ENCODE data around the gene PARL. TPM values are rescaled to one million over a fixed set of nuclear protein-coding genes. Genes with fewer than 3 reads are reported as not detected.

PARL gene
- total and polyA plus RNA-seq, 11 donors = 37.9 to 86.9 (median 53.8) TPM

DNA sequence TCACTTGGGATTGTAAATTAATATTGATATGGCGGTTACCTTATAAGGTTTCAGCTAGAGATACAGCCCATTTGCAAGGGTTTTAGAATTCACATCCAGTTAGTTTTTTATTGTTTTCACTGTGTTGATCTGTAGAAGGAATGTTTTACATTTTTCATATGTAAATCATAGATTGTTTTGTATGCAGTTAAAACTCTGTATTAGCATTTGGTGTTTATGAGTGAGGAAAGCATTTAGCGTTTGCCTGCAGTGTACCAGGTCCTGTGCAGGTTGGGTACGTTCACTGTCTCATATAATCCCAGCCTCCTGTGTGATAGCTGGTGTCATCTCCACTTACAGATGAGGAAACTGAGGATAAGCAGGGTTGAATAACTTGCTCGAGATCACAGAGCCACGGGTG is 83.1 kb downstream of the PARL start:
- Histone ChIP-seq H3K4me1 (peaks cover 0 to 12% (median 0%) of the 10 kb centered on the region in 12 donors), H3K27ac (no peak overlapping the region), H3K36me3 (peaks cover 0 to 98% (median 90%) of the 10 kb centered on the region in 9 donors), H3K9me3 (no peaks in the 10 kb centered on the region), H3K4me3 (no peak overlapping the region), H3K27me3 (no peaks in the 10 kb centered on the region)
- no peak for ATAC-seq
- WGBS, 4 donors = 86 to 96% (median 93%) methylated on average over 5 of the region's 5 CpGs
- no peak for DNase-seq
- intact Hi-C loops (cut with DNase I) = no loop called here
- TF ChIP-seq, protein P1, sequence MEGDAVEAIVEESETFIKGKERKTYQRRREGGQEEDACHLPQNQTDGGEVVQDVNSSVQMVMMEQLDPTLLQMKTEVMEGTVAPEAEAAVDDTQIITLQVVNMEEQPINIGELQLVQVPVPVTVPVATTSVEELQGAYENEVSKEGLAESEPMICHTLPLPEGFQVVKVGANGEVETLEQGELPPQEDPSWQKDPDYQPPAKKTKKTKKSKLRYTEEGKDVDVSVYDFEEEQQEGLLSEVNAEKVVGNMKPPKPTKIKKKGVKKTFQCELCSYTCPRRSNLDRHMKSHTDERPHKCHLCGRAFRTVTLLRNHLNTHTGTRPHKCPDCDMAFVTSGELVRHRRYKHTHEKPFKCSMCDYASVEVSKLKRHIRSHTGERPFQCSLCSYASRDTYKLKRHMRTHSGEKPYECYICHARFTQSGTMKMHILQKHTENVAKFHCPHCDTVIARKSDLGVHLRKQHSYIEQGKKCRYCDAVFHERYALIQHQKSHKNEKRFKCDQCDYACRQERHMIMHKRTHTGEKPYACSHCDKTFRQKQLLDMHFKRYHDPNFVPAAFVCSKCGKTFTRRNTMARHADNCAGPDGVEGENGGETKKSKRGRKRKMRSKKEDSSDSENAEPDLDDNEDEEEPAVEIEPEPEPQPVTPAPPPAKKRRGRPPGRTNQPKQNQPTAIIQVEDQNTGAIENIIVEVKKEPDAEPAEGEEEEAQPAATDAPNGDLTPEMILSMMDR (IDR thresholded peaks at IDR 0.05) = no peak
- TF ChIP-seq POLR2A (IDR thresholded peaks at IDR 0.05) = no peak

DNA sequence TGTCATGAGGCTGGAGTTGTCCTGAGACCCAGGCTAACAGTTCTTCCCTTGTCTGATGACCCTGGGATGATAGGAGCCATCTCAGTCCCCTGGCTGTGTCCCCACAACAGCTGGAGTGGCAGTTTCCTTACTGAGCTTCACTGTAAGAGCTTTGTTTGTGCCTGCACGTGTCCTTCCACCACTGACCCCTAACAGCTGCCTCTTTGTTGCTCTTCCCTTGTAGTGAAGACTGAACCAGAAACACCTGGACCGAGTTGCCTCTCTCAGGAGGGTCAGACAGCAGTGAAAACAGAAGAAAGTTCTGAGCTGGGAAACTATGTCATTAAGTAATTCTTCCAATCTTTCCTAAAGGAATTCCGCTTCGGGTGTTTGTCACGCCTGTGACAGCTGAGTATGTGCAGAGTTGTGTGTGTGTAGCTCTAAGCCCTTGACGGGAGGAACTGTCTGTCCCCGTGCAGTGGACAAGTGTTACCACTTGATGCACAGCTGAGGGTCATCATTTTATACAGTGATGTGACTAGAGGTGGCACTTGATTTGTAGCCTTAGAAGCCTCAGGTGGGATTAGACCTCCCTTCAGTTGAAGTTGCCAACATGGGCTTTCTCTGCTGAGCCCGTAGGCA is 84.3 kb downstream of the PARL start:
- TF ChIP-seq, protein P1 (IDR thresholded peaks at IDR 0.05) = no peak
- TF ChIP-seq POLR2A (IDR thresholded peaks at IDR 0.05) = no peak
- intact Hi-C loops (cut with DNase I) = no loop called here
- ATAC-seq (peak in 3 of 4 donors; percentile 68 to 71 (median 70)), DNase-seq (no peak)
- Histone ChIP-seq H3K36me3 (peaks cover 0 to 92% (median 77%) of the 10 kb centered on the region in 9 donors), H3K4me3 (no peak overlapping the region), H3K27me3 (no peaks in the 10 kb centered on the region), H3K4me1 (peaks cover 0 to 12% (median 0%) of the 10 kb centered on the region in 12 donors), H3K9me3 (no peaks in the 10 kb centered on the region), H3K27ac (no peak overlapping the region)
- 44 to 65% (median 58%) methylated on average over 8 of the region's 8 CpGs for WGBS, 4 donors

DNA sequence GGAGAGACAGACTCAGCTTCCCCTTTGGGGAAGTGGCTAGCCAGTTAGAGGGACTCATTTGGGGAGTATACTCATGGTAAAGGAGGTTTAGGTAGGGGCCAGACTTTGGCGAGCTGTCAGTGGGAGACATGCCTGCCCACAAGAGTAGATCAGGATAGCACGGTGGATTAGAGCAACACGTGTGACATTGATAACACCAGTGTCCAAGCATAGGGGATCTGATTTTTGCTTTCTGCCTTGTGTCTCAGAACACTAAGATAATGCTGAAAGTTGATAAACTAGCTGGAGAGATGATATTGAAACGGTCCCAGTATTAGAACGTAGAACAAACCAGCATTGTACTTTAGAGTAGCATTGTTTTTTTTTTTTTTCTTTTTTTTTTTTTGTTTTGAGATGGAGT is 85.2 kb downstream of the PARL start:
- intact Hi-C loops (cut with DNase I) = no loop called here
- peaks cover 0 to 12% (median 0%) of the 10 kb centered on the region in 12 donors for H3K4me1 ChIP-seq
- WGBS, 4 donors = 56 to 66% (median 65%) methylated on average over 5 of the region's 5 CpGs
- ATAC-seq (peak in 1 of 4 donors; percentile 6), DNase-seq (no peak)
- no peak overlapping the region for H3K27ac ChIP-seq
- H3K4me3 ChIP-seq = no peak overlapping the region
- peaks cover 0 to 85% (median 68%) of the 10 kb centered on the region in 9 donors for H3K36me3 ChIP-seq
- no peak for TF ChIP-seq POLR2A (IDR thresholded peaks at IDR 0.05)
- TF ChIP-seq, protein P1 (IDR thresholded peaks at IDR 0.05) = no peak
- H3K27me3 ChIP-seq = no peaks in the 10 kb centered on the region
- H3K9me3 ChIP-seq = no peaks in the 10 kb centered on the region

DNA sequence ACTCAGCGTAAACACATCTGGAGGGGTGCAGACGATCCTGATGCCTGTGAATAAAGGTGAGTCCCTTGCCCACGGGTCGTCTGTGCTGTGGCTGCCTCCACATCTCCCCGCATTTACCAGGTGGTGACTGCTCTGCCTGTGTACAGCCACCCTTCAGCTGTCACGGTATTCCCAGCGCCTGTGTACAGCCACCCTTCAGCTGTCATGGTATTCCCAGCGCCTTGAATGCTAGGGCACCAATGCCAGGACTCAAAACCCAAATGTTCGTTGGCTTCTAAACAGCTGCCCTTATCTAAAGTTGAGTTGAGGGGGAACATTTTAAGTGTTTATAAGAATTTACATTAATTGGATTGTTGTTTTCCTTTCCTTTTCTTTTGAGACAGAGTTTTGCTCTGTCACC is 86.7 kb downstream of the PARL start:
- DNase-seq = no peak
- WGBS, 4 donors = 89 to 94% (median 92%) methylated on average over 8 to 9 of the region's 9 CpGs
- Histone ChIP-seq H3K27ac (no peak overlapping the region), H3K9me3 (no peaks in the 10 kb centered on the region), H3K4me3 (no peak overlapping the region), H3K4me1 (peaks cover 0 to 12% (median 0%) of the 10 kb centered on the region in 12 donors), H3K27me3 (no peaks in the 10 kb centered on the region), H3K36me3 (peaks cover 0 to 83% (median 62%) of the 10 kb centered on the region in 9 donors)
- no peak for ATAC-seq
- TF ChIP-seq, protein P1 (IDR thresholded peaks at IDR 0.05) = no peak
- no peak for TF ChIP-seq POLR2A (IDR thresholded peaks at IDR 0.05)
- intact Hi-C loops (cut with DNase I) = no loop called here

All from heart left ventricle (tissue), 16 donors.